SK-MEL-5 (cell line): ENCODE data around the gene COL27A1. TPM values are rescaled to one million over a fixed set of nuclear protein-coding genes. Genes with fewer than 3 reads are reported as not detected.

Experiments
- DNase-seq: peaks from one replicate; pipeline ENCODE4 v3.0.0-alpha.2; 2016; ENCODE audit warnings: low read depth, low spot score
- in situ Hi-C: cut with HindIII; loops from 2 replicates; pipeline ENCODE4 v1.10.0; 2016; ENCODE audit warnings: low sequenced_read_pairs, high pct_unique_total_duplicates, low pct_unique_long_range_greater_than_20kb
- total RNA-seq: library from RNA; depleted of rRNA; stranded (reverse); fragments of >200 nt; shearing (Covaris generic); gene quantifications from 2 replicates; pipeline ENCODE4 v1.2.3, GENCODE V29; 2014

Gene COL27A1
- total RNA-seq, 1 experiment from 2014 or later, result 0.90 TPM

DNA sequence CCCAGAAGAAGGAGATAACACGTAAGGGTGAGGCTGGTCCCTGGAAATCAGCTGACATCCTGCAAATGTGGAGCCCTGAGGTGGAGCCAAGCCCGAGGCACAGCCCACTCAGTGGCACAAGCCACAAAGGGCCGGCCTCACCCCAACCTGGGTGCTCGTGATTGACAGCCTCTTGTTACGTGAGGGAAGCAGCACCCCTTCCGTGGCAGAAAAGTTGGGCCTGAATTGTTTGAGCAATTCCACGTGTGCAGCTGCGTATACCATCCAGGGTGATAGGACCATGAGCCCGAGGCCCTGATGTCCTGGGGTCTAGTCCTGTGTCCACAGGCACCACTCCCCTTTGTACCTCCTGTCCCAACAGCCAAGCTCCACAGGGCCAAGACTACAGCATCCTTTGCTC lies 179.2 kb downstream of the COL27A1 start:
- no peak for DNase-seq
- in situ Hi-C loops, result no loop called here

DNA sequence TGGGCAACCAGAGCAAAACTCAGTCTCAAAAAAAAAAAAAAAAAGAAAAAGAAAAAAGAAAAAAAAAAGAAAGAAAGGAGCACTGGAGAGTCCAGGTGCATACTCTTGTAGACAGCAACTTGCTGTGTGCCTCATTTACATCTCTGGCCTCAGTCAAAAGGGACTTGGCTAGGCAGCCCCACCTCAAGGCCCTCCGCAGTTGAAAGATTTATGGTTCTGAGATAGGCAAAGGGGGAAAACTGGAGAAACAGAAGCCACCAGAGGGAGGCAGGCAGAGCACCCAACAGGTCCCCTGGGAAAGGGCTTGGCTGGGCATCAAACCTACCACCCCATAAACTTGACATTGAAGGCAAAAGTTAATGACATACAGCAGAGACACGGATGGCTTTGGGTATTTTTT lies 180.4 kb downstream of the COL27A1 start:
- no peak for DNase-seq
- in situ Hi-C loops, result no loop called here

DNA sequence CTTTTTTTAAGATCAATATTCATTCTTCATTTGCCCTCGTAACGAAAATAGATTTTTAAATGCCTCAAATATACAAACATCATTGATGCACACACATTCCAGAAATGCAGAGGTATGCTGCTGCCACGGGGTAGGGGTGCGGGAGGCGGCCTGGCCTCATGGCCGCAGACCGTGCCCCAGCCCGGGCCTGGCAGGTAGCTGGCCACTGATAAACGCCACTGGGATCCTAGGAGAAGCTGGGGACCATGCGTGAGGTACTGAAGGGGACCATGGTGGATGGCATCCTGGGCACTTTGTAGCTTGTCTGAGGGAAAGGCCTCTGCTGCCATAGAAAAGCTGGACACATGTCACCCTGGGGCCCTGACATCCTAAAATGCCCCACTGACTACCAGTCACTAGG lies 180.8 kb downstream of the COL27A1 start:
- no peak for DNase-seq
- in situ Hi-C loops, result no loop called here

DNA sequence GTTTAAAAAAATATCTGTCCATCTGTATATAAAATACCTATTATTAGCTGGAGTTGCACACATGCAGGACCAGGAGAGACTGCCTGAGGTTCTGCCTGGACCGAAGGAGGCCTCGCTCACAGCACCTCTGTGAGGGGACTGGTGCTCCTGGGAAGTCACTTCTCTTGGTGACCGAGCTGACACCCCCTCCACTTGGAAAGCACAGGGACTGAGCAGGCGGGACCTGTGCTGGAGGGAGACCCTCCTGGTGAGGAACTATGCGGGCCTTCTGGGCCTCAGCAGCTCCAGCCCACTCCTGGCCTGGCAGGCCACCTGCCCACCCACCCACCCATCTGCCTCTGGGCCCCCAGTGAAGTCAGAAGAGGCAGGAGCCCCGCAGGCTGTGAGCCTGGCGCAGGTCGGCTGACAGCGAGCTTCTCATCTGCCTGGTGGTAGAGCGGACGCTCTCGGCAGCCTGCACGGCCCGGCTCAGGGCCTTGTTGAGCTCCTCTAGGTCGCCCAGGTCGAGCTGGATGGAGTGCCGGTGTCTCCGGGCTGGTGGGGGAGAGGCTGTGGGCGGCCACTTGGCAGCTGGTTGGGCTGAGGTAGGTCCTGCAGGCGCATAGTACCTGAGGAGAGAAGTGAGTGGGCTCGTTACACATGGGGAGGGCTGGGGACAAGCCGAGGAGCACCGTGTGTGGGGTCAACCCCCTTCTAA lies 181.5 kb downstream of the COL27A1 start:
- DNase-seq, result no peak

DNA sequence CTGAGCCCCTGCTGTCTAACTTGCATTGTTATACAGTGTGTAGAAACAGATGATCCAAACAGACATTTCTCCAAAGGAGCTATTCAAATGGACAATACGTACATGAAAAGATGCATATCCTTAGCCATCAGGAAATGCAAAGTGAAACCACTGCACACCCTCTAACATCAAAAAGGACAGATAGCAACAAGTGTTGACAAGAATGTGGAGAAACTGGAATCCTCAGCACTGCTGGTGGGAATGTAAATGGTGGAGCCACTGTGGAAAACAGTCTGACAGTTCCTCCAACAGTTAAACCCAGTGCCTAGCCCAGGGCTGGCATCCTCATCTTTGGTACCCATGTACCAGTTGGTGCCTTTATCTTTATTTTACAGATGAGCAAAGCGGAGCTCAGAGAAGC lies 182.8 kb downstream of the COL27A1 start:
- no peak for DNase-seq

More for the DNA sequence above, 181.5 kb downstream of the COL27A1 start:
- in situ Hi-C loops, result no loop called here

DNA sequence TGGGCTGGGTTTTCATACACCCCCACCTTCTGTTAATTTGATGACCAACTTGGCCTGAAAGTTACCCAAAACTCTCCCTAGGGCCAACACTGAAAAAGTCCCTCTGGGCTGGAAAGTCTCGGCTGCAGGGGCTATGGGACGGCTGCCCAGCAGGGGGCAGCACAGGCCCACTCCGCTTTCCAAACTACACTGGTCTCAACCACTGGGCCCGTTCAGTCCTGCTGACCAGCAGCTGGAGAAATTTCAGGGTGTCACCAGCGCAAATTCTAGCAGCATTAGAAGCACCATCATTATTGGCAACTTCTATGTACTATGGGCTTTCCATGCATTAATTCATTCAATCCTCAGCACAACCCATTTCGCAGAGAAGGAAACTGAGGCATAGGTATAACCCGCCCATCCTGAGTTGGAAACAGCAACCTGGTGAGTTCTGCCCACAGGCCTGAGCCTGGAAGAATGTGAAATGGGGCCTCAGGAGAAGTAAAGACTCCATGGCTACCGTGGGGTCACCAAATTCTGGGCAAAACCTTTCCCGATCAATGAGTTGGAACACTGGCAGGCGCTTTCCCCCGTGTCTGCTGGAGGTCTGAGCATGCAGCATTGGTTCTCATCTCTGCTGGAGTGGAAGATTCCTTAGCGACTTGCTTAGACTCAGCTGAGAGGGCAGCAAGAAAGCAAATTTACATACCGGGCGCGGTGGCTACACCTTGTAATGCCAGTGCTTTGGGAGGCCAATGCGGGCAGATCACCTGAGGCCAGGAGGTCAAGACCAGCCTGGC lies 184.0 kb downstream of the COL27A1 start:
- in situ Hi-C loops, result no loop called here
- DNase-seq, result peak; percentile 66

More for the DNA sequence above, 182.8 kb downstream of the COL27A1 start:
- in situ Hi-C loops, result no loop called here

DNA sequence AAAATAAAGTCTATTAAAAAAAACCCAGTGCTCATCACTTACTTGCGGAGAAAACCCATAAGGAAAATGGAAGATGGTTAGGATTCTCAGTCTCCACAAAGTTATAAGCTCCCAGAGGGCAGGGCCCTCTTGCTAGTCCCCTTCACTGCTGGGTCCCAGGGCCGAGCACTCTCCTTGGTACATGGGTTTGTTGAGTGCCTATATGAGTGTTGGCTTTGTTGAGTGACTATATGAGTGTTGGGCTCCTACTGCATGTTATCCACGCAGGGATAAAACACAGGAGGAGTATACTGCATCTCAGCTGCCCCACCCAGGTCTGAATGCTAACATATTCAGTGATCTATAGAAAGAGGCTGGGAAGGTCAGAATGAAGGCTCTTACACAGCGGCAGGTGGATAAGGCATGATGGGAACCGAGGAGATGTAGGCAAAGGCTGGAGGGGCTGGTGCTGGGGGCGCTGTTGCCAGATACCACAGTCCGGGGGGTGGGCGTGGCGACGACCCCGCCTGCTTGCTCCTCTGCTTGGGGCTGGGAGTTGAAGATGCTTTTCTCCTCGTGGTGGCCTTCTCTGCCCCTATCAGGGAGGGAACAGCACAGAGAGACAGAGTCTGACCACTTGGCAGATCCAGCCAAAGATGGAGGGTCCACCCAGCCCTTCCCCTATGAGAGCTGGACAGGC lies 186.0 kb downstream of the COL27A1 start:
- in situ Hi-C loops, result no loop called here
- no peak for DNase-seq

DNA sequence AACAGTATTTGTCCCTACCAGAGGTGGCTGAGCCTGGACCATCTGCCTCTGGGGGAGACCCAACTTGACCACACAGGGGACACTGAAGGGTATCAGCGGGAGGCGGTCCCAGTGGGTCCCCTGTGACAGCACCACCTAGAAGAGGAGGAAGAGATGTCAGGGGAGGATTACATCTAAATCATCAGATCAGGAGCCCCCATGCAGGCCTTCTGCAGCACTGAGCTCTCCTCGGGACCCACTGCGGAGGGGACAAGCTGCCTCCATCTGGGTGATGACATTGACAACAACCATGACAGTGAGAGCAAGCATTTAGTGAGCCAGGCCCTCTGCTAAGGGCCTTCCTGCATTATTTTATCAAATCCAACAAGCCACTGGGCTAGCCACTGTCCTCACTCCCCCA lies 186.7 kb downstream of the COL27A1 start:
- in situ Hi-C loops, result no loop called here

DNA sequence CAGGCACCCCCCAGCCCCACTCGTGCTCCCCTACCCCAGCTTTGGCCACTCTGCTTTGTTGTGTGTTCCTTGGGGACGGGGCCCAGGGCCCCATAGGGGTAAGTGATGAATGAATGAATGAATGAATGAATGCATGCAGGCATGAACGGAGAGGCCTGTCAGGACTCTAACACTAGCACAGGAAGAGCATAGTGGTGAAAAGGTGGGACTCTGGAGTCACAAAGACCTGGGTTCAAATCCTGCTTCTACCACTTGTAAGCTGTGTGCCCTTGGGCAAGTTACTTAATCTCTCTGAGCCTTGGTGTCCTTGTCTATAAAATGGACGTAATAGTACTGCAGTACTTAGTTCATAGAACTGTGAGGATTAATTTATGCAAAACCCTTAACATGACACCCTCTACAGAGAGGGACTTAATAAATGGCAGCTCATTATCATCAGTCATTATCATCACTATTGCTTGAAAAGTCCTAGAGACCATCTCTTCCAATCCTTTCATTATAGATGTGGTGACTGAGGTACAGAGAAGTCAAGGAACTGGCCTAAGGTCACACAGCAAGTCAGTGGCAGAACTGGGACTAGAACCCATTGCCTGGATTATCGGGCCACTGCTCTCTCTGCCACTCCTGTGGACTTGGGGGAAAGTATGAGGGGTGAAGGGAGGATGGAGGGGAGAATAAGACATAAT lies 187.6 kb downstream of the COL27A1 start:
- no peak for DNase-seq
- in situ Hi-C loops, result no loop called here

More for the DNA sequence above, 186.7 kb downstream of the COL27A1 start:
- DNase-seq, result no peak

DNA sequence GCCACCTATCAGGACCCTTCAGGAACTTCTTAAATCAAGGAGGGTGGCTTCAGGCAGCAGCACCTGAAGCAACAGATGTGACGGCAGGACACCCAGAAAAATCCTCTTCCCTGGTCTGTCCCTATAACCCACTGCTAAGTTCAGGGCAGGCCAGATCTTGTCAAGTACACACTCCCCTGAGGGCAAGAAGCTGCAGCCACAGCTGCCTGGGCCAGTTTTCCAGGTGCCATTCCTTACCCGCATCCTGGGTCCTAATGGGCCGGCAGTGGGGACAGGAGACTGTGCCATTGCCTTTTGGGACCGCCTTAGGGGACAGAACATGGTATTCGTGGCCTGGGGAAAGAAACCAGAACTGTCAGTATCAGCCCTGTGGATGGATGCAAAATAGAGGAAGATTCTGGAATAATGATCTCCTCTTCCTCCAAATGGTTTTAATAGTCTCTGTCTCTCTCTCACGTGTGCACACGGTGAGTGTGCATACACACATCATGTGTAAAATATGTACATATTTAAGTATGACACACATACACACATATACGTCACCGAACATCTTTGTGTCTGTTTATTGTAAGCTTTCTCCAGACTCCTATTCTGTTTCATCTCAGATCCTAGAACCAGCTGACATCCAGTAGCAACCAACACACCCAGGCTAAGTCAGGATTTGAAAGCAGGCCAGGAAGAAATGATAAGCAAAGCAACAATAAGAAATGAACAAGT lies 188.3 kb downstream of the COL27A1 start:
- in situ Hi-C loops, result no loop called here
- DNase-seq, result no peak

DNA sequence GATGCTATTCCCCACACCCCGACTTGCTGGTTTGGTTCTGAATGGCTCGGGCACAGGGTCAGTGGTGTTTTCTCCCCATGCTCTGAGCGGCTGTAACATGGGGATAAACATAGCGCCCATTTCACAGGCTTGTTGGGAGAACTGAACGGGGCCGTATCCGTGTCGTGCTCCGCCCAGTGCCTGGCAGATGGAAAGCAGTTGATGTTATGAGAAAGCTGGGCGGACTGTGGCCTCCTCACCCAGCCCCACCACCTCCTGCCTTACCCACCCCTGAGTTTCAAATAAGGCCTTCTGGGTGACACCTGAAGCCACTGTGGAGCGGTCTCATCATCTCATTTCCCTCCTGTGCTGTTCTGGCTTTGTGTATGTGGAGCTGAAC lies 188.8 kb downstream of the COL27A1 start:
- in situ Hi-C loops, result no loop called here

DNA sequence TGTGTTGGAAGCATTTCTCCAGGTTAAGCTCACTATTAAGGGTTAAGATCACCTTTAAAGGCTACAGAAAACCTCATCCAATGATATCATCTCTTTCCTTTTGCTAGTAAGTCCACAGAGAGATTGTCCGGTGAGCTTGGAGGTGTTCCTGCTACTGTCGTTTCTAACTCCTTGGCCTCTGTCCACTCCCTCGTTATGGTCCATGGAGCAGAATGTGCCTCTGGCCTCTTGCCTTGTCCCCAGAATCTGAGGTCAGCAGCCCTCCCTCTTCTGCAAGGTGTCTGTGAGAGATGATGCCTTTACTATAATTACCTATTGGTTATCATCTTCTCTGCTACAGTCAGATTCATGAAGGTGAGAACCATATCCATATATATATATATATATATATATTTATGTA lies 189.4 kb downstream of the COL27A1 start:
- in situ Hi-C loops, result no loop called here
- DNase-seq, result no peak

More for the DNA sequence above, 188.8 kb downstream of the COL27A1 start:
- DNase-seq, result no peak

DNA sequence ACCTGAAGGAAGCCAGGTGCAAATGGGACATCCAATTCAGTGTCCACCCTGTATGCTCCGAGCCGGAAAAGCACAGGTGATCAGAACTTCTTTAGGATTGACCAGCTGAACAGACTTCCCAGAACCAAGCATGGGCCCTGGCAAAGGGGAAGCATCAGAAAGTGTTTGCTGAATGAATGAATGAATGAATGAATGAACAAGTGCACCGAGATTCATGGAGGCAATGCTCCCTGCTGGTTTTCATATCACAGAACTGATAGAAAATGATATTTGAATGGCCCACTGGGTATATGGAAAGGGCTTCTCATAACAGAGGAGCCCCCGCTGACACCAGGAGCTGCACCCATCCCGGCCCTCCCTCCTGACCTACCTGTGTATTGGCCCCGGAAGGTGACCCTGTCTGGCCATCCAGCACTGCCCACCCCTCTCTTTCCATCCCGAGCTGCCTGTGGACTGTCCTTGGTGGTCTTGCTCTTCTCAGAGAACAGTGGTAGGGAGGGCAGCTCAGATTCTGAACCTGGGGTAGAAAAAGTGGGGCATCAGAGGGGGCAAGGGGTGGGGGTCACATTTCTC lies 190.2 kb downstream of the COL27A1 start:
- in situ Hi-C loops, result no loop called here

DNA sequence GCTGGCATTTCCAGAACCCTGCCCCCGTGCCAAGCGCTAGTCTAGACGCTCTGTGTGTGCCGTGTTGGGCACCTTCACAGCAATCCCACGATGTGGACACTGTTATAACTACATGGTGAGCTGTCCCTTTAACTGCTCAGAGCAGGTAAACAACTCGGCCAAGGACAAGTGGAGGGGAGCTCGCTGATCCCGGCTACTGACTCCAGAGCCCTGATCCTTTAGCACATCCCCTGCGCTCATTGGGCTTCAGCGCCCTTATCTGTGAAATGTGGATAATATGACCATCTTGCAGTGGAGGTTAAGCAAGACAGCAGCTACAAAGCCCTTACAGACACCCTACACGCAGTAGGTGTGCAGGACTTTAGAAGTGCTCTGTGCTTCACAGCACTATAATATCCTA lies 190.8 kb downstream of the COL27A1 start:
- in situ Hi-C loops, result no loop called here
- no peak for DNase-seq

More for the DNA sequence above, 190.2 kb downstream of the COL27A1 start:
- no peak for DNase-seq

DNA sequence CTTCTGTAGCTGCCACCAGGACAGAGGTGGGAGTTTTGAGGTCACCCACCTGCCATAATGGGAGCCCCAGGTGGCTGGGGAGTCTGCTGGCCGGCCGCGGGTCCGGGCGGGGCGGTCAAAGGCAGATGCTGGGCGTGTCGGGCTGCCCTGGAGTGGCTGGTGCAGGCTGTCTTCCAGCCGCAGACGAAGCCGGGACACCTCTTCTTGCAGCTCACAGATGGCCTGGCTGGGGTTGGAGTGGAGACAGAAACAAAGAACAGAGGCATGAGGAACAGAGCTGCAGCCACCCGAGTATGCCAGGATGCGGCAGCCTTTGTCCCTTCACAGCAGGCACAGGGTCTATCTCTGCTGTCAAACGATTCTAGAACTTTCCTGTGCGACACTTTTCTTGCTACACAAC lies 192.3 kb downstream of the COL27A1 start:
- no peak for DNase-seq
- in situ Hi-C loops, result no loop called here

DNA sequence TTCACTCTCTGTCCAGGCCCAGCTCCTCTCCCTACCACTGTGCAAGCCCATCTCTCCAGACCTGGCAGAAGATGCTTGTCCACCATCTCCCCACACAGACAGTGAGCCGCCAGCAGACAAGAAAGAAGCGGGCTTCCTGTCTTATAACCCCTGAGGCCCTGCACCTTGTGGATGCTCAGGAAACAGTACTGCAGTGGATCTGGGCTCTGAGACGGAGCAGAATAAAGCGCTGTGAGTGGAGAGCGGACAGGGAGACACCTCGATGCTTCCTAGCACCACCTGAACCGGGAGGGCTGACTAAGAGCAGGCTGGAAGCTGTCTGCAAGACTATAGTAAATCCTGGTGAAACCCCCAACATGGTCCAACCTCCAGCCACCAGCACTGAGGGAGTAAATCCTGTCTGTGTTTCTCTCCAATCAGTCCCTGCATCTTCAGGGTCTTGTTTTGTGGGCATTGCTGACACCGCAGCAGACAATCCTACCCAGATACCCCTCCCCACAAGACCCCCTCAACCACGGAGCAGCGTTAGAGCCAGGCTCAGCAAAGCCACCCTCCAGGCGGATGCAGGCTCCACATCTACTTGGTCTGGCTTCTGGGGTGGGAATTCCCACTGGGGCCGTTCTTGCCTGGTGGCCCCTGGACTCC lies 193.0 kb downstream of the COL27A1 start:
- in situ Hi-C loops, result no loop called here
- DNase-seq, result no peak
